ENCODE data around the gene CLTA.

The CLTA gene

DNA sequence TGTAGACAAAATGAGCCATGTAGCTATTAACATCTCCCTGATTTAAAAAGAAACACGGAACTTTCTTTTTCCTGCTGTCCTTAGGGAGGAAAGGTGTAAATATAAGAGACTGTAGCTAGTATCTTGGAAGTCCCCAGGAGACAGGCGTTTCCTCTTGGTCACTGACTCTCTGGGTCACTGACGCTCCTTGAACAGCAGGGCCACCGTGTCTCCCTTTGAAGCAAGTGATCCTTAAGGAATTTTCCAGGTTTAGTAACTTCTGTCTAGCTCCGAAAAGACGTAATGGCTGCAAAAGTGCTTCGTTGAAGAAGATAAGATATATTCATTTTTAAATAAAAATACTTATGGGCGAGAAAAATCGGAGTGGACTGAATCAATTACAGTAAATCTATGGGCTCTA, 745 bp upstream of the CLTA start:
- H3K4me3 Mint-ChIP-seq = peak overlapping the region; percentile 88 to 94 (median 90)
- peak overlapping the region; percentile 64 to 97 (median 93) for H3K27ac Mint-ChIP-seq
- no peaks in the 10 kb centered on the region for H3K27me3 Mint-ChIP-seq (ENCODE audit: low read depth)

GRCh38 chr9:36191290-36191645, 547 bp downstream of the CLTA start:
- Mint-ChIP-seq H3K36me3 (ENCODE audit: low read depth) (peaks cover 19% of the 10 kb centered on the region), H3K4me3 (peak overlapping the region; percentile 88 to 90 (median 89)), H3K27me3 (ENCODE audit: low read depth) (no peaks in the 10 kb centered on the region), H3K9me3 (no peaks in the 10 kb centered on the region), H3K4me1 (peaks cover 42% of the 10 kb centered on the region), H3K27ac (peak overlapping the region; percentile 64 to 92 (median 80))
- TF ChIP-seq, protein P1, sequence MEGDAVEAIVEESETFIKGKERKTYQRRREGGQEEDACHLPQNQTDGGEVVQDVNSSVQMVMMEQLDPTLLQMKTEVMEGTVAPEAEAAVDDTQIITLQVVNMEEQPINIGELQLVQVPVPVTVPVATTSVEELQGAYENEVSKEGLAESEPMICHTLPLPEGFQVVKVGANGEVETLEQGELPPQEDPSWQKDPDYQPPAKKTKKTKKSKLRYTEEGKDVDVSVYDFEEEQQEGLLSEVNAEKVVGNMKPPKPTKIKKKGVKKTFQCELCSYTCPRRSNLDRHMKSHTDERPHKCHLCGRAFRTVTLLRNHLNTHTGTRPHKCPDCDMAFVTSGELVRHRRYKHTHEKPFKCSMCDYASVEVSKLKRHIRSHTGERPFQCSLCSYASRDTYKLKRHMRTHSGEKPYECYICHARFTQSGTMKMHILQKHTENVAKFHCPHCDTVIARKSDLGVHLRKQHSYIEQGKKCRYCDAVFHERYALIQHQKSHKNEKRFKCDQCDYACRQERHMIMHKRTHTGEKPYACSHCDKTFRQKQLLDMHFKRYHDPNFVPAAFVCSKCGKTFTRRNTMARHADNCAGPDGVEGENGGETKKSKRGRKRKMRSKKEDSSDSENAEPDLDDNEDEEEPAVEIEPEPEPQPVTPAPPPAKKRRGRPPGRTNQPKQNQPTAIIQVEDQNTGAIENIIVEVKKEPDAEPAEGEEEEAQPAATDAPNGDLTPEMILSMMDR (IDR thresholded peaks at IDR 0.05; ENCODE audit: unreplicated experiment in 3 of 3) = no peak

More for the DNA sequence above, 745 bp upstream of the CLTA start:
- TF ChIP-seq, protein P1 (IDR thresholded peaks at IDR 0.05; ENCODE audit: unreplicated experiment in 3 of 3) = no peak
- no peaks in the 10 kb centered on the region for H3K9me3 Mint-ChIP-seq
- H3K4me1 Mint-ChIP-seq = peaks cover 38% of the 10 kb centered on the region
- H3K36me3 Mint-ChIP-seq (ENCODE audit: low read depth) = peaks cover 13% of the 10 kb centered on the region

DNA sequence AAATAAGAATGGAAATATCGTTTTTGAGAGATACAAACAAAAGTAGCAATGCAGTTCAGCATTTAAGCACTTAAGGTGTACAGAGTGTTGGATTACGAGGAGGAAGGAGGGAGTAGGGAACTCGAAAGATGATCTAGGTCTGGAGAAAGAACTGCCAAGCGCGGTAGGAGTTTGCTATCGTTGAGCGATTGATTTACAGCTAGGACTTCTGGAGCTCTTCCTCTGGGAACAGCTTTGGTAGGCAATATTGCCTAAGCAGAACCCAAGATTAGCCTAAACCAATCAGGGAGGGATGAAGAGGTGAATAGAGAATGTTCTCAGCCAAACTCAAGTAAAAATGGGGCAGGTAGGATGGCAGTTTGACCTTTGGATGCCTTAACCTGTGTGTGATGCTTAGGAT, 965 bp downstream of the CLTA start:
- Mint-ChIP-seq H3K4me1 (peaks cover 42% of the 10 kb centered on the region), H3K9me3 (no peaks in the 10 kb centered on the region), H3K4me3 (peak overlapping the region; percentile 88 to 90 (median 89)), H3K27ac (peak overlapping the region; percentile 64 to 92 (median 80)), H3K36me3 (ENCODE audit: low read depth) (peaks cover 19% of the 10 kb centered on the region), H3K27me3 (ENCODE audit: low read depth) (no peaks in the 10 kb centered on the region)
- TF ChIP-seq, protein P1 (IDR thresholded peaks at IDR 0.05; ENCODE audit: unreplicated experiment in 3 of 3) = no peak

- H3K27me3 Mint-ChIP-seq (ENCODE audit: low read depth) = no peaks in the 10 kb centered on the region
- H3K36me3 Mint-ChIP-seq (ENCODE audit: low read depth) = peaks cover 19% of the 10 kb centered on the region
- H3K4me3 Mint-ChIP-seq = peak overlapping the region; percentile 88 to 90 (median 89)
- TF ChIP-seq, protein P1 (IDR thresholded peaks at IDR 0.05; ENCODE audit: unreplicated experiment in 3 of 3) = no peak
- H3K9me3 Mint-ChIP-seq = no peaks in the 10 kb centered on the region
- H3K27ac Mint-ChIP-seq = peak overlapping the region; percentile 64 to 92 (median 91)
- peaks cover 42% of the 10 kb centered on the region for H3K4me1 Mint-ChIP-seq
Measured at GRCh38 chr9:36192196-36192595, 1.5 kb downstream of the CLTA start.

DNA sequence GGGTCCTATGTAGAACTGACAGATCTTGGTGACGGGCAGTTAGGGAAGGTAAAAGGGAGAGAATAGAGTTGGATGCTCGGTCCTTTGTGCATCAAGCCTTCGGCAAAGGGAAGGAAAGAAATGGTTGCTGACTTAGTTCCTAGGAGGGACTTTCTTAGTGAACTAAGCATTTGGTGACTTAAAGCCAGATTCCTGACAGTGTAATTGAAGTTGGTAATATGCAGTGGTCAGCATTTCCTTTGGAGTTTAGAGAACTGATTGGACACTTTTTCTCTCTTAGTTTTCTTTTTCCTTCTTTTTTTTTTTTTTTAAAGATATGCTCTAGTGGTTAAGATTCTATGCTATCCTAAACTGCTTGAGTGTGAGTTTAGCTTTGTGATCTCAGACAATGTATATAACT, 2.3 kb downstream of the CLTA start:
- Mint-ChIP-seq H3K27ac (peak overlapping the region; percentile 64 to 92 (median 91)), H3K4me3 (peak overlapping the region; percentile 88 to 90 (median 89)), H3K4me1 (peaks cover 47% of the 10 kb centered on the region), H3K27me3 (ENCODE audit: low read depth) (no peaks in the 10 kb centered on the region), H3K9me3 (no peaks in the 10 kb centered on the region), H3K36me3 (ENCODE audit: low read depth) (peaks cover 24% of the 10 kb centered on the region)
- TF ChIP-seq, protein P1 (IDR thresholded peaks at IDR 0.05; ENCODE audit: unreplicated experiment in 3 of 3) = no peak

DNA sequence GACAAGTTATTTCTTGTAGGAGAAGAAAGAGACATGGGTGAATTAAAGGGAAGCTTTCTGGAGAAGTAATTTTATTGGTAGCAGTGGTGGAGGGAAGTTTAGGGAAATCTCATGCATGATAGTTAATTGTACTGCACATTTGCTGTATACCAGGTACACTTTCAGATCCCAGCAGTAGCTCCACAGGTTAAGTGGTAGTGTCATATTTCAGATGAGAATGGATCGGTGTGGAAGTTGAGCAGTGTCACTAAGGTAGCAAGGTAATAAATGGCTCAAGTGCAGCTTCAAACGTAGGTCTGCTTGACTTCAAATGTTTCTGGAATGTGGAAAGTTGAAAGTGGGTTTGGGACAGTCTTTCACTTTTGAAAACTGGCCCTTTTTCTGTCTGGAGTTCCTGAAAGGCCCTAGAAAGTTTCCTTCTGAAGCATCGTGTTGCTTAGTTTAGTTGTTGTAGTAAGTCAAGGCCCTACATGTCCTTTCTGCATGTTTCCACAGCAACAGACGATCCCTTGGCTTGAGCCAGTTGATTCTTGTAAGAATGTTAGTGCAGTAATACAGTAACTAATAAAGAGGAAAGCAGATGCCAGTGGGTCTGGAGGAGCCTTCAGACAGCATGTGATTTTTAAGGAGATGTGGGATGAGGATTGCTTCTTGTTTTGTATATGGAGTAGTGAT, 3.7 kb downstream of the CLTA start:
- peak overlapping the region; percentile 31 to 59 (median 47) for H3K4me3 Mint-ChIP-seq
- peaks cover 30% of the 10 kb centered on the region for H3K36me3 Mint-ChIP-seq (ENCODE audit: low read depth)
- peak overlapping the region; percentile 64 to 92 (median 88) for H3K27ac Mint-ChIP-seq
- H3K9me3 Mint-ChIP-seq = no peaks in the 10 kb centered on the region
- H3K27me3 Mint-ChIP-seq (ENCODE audit: low read depth) = no peaks in the 10 kb centered on the region
- peaks cover 47% of the 10 kb centered on the region for H3K4me1 Mint-ChIP-seq
- TF ChIP-seq, protein P1 (IDR thresholded peaks at IDR 0.05; ENCODE audit: unreplicated experiment in 3 of 3) = no peak

Data from nephron (organoid).